GM21447 (cell line): Measurements from ENCODE around the gene KIAA0040.

Source experiments
- ATAC-seq: cut with Tn5 transposase; IDR thresholded peaks from one replicate; pipeline ENCODE4 v1.9.1; 2021; ENCODE audit not compliant: unreplicated experiment

Gene KIAA0040

GRCh38 chr1:175192630-175193526 lies at the start of gene KIAA0040:
KIAA0040 (minus strand) TSS chr1:175192776; CDS start chr1:175161013, 31,763 bp downstream.
- peak; percentile 44 for ATAC-seq

- ATAC-seq = peak; percentile 84
These were observed 44.8 kb upstream of the KIAA0040 start for GRCh38 chr1:175237389-175237788.

DNA sequence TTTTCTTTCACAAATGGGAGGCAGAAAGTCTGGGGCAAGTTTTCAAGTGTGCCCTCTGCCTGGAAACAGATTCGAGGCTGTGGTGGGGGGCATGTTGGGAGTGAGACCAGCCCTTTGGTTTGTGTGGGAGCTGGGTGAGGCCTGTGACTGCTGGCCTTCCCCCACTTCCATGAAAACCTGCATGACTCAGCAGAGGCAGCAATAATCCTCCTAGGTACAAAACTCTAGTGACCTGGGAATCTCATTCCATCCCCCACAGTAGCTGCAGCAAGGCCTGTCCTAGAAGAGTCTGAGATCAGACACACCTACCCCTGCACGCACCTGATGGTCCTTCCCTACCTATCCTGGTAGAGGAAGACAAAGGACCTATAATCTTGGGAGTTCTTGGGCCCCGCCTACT lies 42.1 kb upstream of the KIAA0040 start:
- ATAC-seq = no peak

DNA sequence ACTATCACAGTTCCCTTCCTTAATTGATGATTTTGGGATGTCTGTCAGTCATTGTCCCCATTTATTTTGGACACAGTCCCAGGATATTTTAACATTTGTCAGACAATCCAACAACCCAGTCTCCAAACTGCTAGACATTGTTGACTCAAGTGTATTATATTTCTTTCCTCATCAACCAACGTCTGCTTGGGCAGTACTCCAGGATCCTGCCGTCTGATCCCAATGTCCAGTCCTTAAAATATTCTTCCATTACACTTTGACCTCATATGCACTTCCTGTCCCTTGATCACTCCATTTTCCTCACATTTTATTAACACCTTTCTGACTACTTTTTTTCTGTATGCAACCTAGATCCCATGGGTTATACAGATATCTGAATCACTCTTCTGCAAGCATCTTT lies 39.8 kb upstream of the KIAA0040 start:
- no peak for ATAC-seq

DNA sequence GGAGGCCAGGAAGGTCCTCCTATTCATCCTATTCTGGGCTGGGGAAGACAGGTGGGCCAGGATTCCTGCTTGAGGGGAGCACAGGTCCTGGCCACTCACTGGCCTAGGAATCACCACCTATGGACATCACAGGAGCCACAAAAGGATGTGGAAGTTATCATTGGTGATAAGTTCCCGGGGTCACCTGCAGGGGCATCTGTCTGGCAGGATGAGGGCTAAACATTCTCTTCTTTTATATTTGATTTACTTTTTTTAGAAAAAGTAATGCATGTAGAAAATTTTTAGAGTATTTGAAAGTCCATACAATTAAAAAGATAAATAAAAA lies 33.2 kb upstream of the KIAA0040 start:
- ATAC-seq = peak; percentile 10

GRCh38 chr1:175222296-175222938 lies 29.8 kb upstream of the KIAA0040 start:
- ATAC-seq = no peak

- no peak for ATAC-seq
These were observed 29.1 kb upstream of the KIAA0040 start for GRCh38 chr1:175221557-175222175.

DNA sequence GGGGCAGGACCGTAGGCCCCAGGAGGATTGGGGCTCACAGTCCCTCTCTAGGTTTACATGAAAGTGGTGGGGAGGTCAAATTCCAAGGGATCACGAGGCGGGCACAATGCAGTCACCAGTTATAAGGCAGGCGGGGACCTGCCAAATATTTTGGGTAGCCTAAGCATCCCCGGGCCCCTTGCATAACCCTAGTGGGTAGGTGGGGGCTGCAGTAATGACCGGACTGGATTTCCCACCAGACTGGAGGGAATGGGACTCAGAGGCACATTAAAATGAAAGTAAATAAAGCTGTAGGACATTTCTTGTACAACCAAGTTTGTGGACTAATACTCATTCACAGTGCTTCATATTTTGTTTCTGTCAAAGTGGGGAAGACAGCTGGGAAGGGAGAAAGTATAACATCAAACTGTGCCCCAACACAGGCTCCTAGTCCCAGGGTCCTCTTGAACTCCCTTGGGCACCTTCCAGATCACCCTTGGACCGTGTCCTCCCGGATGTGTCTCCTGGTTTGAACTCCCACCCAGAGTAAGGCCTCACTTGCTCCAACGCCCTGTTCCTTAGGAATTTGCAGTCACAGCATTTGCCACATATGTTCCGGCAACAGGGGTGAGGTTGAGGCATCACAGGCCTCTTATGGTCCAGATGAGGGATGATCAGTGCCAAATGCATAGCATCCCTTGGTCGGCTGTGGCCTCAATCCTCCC lies 28.4 kb upstream of the KIAA0040 start:
- ATAC-seq = no peak

- ATAC-seq = no peak
These were observed 27.2 kb upstream of the KIAA0040 start for GRCh38 chr1:175219774-175220173.

- ATAC-seq = no peak
These were observed 26.3 kb upstream of the KIAA0040 start for GRCh38 chr1:175218786-175219434.

DNA sequence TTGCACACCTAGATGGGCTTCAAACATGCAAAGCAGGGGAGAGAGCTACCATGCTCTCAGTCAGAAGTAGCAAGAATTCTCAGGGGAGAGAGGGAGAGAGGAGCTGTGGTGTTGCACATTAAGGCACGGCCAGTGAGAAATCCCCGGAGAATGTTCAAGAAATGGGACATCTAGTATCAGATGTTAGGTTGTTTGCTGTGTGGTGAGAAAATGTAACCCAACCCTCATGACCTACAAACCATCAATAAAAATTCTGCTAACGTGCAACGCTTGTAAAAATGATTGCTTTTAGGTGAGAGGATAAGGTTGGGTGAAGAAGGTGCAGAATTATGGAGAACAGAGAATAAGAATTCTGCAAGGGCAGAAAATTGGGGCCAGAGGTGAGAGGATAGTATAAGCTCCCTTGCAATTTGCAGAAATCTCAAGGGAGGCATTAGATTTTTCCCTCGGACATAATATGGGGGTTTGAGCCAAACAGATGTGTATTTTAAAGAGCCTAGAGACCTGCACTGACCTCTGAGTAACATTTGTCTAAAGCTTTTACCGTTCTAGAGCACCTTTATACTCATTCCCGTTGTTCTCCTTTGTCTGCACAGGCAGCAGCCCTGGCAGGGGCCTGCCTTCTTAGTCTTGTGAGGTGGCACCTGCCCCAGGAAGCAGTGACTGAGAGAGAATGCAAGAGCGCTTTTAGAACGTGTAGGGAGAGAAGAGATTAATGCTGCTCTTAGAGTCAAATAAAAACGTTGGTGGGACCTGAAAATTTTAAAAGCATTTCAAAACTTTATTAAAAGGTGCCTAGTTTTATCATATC lies 25.4 kb upstream of the KIAA0040 start:
- no peak for ATAC-seq

GRCh38 chr1:175216444-175216843 lies 23.9 kb upstream of the KIAA0040 start:
- no peak for ATAC-seq

DNA sequence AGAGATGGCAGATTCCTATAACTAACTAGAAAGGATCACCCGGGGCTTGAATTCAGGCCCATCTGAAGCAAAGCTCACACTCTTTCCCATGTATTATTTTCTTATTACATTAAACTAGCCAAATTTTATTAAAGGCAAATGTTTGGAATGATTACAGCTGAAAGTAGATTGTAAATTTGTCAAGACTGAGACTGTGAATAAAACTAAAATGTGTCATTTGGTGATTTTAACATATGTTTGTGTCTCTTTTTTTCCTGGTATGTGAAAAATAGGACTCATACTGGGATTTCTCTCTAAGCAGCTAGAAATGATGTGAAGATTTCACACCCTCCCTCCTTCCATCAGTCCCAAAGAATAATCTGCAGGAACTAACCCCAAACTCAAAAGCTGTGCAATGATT lies 19.1 kb upstream of the KIAA0040 start:
- ATAC-seq = no peak

DNA sequence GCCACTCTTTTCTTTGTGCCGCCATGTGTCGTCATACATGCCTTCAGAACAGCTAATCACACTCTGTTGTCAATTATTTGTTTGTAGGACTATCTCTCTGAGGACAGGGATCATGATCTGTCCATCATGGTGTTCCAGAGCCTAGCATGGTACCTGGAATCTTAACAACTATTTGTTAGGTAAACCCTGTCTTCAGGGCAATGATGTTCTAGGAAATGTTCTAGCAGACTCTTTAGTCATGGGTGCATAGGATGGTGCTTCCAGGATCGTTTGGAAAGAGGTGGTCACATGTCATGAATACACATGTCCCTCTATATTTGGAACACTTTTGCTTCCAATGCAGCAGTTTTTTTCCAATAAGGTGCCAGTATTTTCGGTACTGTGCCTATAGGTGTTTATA lies 18.2 kb upstream of the KIAA0040 start:
- ATAC-seq = no peak

- ATAC-seq = peak; percentile 39
These were observed 16.9 kb upstream of the KIAA0040 start for GRCh38 chr1:175209493-175209921.

- ATAC-seq = peak; percentile 84
These were observed 16.4 kb upstream of the KIAA0040 start for GRCh38 chr1:175208773-175209492.

- ATAC-seq = no peak
These were observed 15.4 kb upstream of the KIAA0040 start for GRCh38 chr1:175207971-175208370.

DNA sequence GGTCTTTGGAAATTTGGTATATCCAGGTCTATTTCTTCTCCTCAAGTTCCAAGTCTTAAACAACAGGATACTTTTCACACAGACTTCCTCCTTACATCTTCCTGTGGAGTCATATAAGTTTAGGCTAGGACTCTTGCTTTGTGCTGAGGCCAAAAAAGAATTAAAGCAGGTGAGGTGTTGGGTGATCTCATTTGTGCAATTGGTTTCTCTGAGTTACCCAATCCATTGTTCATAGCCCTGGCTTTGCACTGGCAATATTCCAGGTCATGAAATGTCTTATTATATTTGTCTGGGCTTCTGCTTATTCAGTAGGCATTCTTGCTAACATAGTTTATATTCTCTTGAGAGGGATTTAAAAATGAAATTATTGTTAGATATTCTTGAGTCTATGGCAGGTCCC lies 14.1 kb upstream of the KIAA0040 start:
- no peak for ATAC-seq

DNA sequence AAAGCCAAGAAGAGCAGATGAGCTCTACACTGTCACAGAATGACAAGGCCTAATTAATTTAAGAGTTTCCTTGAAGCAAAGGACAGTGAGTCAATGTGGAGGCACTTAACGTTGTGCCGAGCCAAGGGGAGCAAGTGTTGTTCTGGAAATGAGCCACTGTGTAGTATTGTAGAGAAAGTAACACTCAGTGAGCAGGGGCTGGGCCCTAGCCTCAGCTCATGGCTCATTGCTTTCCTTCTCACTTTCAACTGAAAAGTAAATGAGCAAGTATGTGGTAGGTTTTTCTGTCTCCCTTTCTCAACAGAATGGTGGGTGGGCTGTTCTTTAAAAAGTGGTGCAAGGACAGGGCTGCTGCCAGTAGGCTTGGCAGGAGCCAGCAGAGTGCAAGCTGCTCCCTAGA lies 11.8 kb upstream of the KIAA0040 start:
- ATAC-seq = peak; percentile 66
